ENCODE results near the gene ERAS.

DNA sequence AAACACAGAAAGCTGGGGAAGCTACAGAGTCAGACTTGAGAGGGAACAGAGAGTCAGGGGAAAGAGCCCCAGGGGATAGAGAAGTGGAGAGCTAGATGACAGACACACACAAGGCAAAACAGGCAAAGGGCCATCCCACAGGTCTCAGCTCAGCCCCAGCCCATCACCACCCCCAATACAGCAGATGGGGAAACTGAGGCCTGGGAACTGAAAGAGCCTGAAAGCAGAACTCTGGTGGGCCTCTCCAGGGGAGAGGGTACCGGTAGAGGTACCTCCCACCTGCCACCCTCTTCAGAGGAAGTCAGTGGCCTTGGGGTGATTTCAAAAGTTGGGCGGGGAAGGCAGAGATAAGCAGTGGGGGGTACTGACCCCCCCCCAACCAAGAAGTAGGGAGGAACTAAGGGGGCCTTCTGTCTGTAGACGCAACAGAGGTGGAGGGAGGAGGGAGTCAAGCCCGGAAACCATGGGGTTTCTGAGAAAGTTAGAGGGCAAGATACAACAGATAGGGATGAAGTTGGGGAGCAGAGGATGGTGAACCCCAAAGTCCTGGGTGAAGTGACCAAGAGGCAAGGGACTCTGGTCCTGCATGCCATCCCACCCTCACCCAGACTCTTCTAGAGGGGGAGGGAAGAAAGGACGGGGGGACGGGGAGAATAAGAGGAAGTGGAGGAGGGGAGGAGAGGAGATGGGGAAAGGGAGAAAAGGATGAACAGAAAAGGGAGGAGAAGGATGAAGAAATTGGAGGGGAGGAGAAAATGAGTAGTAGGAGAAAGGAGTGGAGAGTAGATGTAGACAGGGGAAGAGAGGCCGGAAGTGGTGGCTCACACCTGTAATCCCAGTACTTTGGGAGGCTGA lies 36.7 kb upstream of the ERAS start:
- TF ChIP-seq EZH2 (IDR thresholded peaks at IDR 0.05): no peak
- TF ChIP-seq POLR2AphosphoS5 (IDR thresholded peaks at IDR 0.05; ENCODE audit: borderline replicate concordance, low read depth, low read length): no peak
- no peak for TF ChIP-seq FOXP2 (optimal IDR thresholded peaks at IDR 0.05; ENCODE audit: control extremely low read depth, extremely low read length, insufficient read depth)

Data from SK-N-MC (cell line).